ENCODE measurements around the gene C1QL1.

Gene C1QL1

GRCh38 chr17:44998646-44999045 lies 30.5 kb upstream of the C1QL1 start:
- TF ChIP-seq CTCF (IDR thresholded peaks at IDR 0.05; ENCODE audit: low read depth, low read length, missing control alignments): no peak
- no peak for DNase-seq (ENCODE audit: low read depth)
- H3K4me3 ChIP-seq (ENCODE audit: low read depth, low read length): no peak overlapping the region

- H3K4me3 ChIP-seq (ENCODE audit: low read depth, low read length): no peak overlapping the region
- DNase-seq (ENCODE audit: low read depth): no peak
- no peak for TF ChIP-seq CTCF (IDR thresholded peaks at IDR 0.05; ENCODE audit: low read depth, low read length, missing control alignments)
Measured at GRCh38 chr17:44997733-44998520, 29.8 kb upstream of the C1QL1 start.

GRCh38 chr17:44996304-44996703 lies 28.2 kb upstream of the C1QL1 start:
- DNase-seq (ENCODE audit: low read depth): no peak
- TF ChIP-seq CTCF (IDR thresholded peaks at IDR 0.05; ENCODE audit: low read depth, low read length, missing control alignments): no peak
- H3K4me3 ChIP-seq (ENCODE audit: low read depth, low read length): no peak overlapping the region

- TF ChIP-seq CTCF (IDR thresholded peaks at IDR 0.05; ENCODE audit: low read depth, low read length, missing control alignments): no peak
- no peak for DNase-seq (ENCODE audit: low read depth)
- H3K4me3 ChIP-seq (ENCODE audit: low read depth, low read length): no peak overlapping the region
Measured at GRCh38 chr17:44995436-44996001, 27.4 kb upstream of the C1QL1 start.

GRCh38 chr17:44992242-44992939 lies 24.3 kb upstream of the C1QL1 start:
- TF ChIP-seq CTCF (IDR thresholded peaks at IDR 0.05; ENCODE audit: low read depth, low read length, missing control alignments): no peak
- DNase-seq (ENCODE audit: low read depth): no peak
- H3K4me3 ChIP-seq (ENCODE audit: low read depth, low read length): no peak overlapping the region

- no peak for TF ChIP-seq CTCF (IDR thresholded peaks at IDR 0.05; ENCODE audit: low read depth, low read length, missing control alignments)
- no peak overlapping the region for H3K4me3 ChIP-seq (ENCODE audit: low read depth, low read length)
- no peak for DNase-seq (ENCODE audit: low read depth)
Measured at GRCh38 chr17:44990994-44991393, 22.9 kb upstream of the C1QL1 start.

Data from GM12864 (cell line).